KG1 (cell line): ENCODE measurements around the gene CLASP2.
"Not testable (repeated sequence)": the region's sequence is repeated elsewhere in the genome, so short reads cannot be mapped to it uniquely, and the experiment has no call there.

Source experiments
- DNase-seq: peaks from one replicate; lab custom pipeline; 2025; lab: John Stamatoyannopoulos, UW

The CLASP2 gene

GRCh38 chr3:33687406-33688010, 30.5 kb downstream of the CLASP2 start:
- DNase-seq = no peak

DNA sequence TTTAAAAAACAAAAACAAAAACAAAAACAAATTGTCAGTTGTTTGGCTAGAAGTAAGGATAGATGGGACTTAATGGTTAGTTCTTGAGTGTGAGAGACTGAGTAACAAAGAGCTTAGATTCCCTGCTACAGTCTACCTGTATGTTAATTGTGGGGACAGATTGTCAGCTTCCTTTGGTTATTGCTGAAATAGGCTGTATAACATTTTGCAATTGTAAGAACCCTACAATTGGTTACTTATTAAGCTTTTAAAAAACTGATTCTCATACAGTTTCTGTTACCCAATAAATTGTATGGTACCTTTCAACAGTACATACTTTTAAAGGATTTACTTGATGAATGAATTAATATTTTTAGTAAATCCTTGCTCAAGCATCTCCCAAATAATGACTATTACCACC, 35.3 kb downstream of the CLASP2 start:
- DNase-seq = no peak

- DNase-seq = no peak
Measured at GRCh38 chr3:33681667-33682066, 36.4 kb downstream of the CLASP2 start.

DNA sequence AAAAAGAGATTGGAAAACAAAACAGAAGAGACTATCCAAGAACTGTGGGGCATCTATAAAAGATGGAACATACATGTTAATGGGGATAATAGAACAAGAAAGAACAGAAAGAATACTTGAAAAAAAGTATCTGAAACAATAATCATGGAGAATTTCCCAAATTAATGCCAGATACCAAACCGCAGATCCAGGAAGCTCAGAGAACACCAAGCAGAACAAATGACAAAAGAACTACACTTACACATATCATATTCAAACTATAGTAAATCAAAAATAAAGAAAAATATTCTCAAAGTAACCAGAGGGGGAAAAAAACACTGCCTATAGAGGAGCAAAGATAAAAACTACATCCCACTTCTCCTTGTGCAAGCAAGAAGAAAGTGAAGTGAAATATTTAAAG, 40.0 kb downstream of the CLASP2 start:
- DNase-seq = no peak

DNA sequence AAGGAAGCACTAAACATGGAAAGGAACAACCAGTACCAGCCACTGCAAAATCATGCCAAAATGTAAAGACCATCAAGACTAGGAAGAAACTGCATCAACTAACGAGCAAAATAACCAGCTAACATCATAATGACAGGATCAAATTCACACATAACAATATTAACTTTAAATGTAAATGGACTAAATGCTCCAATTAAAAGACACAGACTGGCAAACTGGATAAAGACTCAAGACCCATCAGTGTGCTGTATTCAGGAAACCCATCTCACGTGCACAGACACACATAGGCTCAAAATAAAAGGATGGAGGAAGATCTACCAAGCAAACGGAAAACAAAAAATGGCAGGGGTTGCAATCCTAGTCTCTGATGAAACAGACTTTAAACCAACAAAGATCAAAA, 44.6 kb downstream of the CLASP2 start:
- DNase-seq = not testable (repeated sequence)

GRCh38 chr3:33668618-33669017, 49.4 kb downstream of the CLASP2 start:
- no peak for DNase-seq

DNA sequence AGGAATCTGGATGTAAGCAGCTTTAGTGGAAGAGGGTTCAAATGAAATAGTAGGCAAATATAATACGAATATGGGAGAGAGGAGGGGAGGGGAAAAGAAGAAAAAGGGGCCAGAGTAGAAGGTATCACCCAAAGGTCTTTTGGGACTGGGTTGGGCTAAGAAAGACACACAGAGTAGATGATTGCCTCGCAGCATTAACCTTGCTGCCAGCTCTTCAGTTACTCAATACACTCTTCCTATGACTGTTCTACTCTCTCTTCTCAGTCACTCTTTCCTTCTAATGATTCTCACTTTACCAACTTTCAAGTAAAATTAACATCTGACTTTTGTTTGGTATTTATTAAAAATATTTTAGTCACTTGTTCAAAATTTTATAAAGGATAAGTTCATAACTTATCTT, 52.8 kb downstream of the CLASP2 start:
- no peak for DNase-seq

GRCh38 chr3:33664195-33664594, 53.9 kb downstream of the CLASP2 start:
- no peak for DNase-seq

GRCh38 chr3:33663042-33663441, 55.0 kb downstream of the CLASP2 start:
- DNase-seq = no peak

DNA sequence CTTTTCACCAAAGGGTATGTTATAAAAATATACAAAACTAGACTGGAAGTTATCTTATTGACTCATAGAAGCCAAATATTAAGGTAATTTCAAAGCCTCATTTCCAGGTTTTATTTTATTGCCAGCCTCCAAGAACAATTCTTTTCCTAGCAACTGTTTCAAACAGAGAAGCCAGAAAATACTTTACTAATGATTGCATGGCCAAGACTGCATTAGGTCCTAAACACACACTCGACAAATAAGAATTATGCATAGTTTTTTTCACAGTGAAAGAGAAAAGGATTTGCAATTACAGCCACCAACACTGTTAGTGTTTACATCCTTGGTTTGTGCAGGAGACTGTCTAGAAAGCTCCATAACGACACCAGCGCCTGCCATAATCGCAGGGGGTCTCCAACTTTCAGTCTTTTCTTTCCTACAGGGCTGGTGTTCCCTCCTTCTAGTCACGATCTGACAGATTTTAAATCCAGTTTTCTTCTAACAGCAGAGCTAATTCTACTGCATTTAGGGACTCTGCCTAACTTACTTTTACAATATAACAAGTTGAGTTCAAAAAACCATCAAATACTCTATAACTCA, 58.1 kb downstream of the CLASP2 start:
- DNase-seq = no peak

DNA sequence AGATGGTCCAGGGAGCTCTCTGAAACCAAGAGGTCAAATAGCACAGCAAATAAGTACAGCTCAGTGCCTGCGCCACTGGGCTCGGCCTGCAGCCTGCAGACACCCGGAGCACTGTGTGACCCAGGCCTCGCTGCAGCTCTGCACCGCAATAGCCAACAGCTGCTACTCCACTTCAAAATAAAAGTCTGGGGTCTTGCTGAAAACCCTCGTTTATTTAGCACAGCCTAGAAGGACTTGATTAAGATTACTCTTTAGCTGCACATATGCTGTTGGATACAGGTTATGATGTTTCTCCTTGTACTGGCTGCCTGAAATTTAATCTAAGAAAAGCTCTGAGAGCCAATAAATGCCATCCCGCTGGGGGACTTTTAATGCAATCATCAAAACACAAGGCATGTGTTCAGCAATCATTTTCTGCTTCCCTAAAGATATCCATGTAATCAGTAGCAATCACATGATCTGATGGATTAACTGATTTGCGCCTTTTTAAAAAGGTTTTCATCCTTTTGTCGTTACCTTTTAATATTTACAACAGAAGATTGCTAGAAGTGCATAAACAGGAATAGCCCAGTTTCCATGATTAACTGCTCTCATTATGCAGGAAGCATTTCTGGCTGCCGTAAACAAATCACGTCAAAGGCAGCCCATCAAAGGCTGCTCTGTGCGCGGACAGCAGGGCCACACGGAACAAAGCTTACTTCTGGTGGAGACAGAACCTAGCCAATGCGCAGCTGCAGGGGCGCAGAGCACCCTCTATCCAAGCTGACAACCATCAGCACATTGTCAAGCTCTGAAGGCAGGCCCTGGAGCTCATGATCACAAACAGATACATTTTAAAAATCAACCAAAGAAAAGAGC, 58.8 kb downstream of the CLASP2 start:
- peak; percentile 61 for DNase-seq

GRCh38 chr3:33658621-33658990, 59.4 kb downstream of the CLASP2 start:
- DNase-seq = no peak

GRCh38 chr3:33658039-33658438, 60.0 kb downstream of the CLASP2 start:
- DNase-seq = no peak

- no peak for DNase-seq
Measured at GRCh38 chr3:33652736-33653135, 65.3 kb downstream of the CLASP2 start.

- not testable (repeated sequence) for DNase-seq
Measured at GRCh38 chr3:33651101-33651500, 67.0 kb downstream of the CLASP2 start.

DNA sequence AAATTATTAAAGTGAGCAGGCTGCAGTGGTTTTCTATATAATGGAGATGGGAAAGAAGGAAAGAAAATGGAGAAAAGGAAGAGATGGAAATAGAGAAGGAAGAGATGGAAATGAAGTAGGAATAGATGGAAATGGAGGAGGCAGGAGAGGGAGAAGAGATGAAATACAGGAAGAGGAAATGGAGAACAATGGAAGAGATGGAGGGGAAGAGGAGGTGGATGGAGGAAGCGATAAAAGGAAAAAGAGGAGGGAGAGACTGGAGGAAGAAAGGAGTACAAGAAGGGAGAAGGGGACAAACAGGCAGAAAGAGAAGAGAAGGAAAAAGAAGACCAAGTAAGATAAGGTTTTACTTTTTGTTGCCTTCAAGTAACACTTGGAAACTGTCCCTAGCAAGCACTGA, 67.6 kb downstream of the CLASP2 start:
- no peak for DNase-seq

DNA sequence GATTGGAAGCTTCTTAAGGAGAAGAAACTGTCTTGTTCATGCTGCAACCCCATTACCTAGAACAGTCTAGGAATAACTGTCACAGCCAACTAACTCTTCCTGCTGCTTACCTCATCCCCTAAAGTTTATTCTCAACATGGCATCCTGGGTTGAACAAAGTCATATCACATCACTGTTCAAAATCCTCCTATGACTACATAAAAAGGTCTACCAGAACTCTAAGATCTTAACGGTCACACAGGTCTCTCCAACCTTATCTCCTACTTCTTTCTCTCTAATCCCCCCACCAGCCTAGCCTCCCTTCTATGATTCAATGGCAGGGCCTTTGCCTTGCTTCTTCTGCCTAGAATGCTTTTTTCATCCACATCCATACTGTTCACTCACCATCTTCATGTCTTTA, 69.3 kb downstream of the CLASP2 start:
- DNase-seq = no peak

DNA sequence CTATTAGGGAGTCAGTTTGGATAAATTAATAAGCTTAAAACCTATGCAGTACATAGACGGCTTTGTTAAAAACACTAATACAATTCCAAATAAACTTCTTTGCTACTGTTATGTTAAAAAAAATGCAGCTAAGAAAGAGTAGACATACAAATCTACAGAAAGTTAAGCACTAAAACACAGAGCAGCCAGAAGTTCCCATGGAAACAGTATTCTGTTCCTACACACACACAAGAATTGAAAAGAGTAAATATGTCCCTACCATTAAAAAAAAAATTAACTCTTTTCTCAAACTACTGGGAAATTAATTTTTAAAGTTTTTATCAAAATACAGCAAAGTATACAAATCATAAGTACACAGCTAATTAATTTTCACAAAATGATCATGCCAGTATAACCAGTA, 71.6 kb downstream of the CLASP2 start:
- no peak for DNase-seq

DNA sequence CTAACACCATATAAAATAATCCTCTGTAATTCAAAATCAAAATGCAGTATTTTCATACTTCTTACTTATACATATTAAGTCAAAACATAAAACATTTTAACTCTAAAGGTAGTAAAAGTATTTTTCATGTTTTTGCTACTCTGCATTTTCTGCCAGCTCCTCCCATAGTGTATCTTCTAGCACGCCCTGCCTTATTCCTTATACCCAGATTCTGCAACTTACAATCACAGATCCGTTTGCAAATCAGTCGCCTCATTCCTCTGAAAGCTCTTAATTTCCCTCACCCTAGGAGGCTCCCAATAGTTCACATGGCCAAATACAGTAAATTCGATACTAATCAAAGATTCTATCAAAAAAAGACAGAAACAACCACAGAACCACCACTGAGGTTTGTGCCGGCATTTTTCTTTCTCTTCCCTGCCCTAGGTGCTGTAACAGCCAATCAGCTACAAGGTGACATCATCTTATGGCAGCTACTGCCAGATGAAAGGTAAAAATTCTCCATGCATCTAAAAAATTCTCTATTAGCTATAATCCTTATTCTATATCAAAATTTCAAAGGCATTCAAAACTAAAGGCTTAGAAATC, 72.9 kb downstream of the CLASP2 start:
- DNase-seq = no peak

DNA sequence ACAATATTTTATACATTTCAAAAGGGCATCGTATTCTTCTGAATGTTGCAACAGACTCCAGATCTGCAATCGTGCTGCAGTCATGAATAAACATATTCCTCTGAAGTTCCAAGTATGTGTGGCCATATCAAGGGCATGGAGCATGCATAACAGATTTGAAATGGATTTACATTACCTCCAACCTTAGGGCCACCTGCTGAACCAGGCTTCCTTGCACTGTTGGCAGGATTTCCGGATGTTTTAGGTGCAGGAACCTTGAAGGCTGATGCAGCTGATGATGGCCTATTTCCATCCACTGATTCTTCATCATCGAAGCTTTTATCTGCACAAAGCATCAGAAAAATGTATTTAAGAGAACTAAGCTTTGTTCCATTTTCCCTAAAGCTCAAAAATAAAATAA, 73.5 kb downstream of the CLASP2 start:
- no peak for DNase-seq

DNA sequence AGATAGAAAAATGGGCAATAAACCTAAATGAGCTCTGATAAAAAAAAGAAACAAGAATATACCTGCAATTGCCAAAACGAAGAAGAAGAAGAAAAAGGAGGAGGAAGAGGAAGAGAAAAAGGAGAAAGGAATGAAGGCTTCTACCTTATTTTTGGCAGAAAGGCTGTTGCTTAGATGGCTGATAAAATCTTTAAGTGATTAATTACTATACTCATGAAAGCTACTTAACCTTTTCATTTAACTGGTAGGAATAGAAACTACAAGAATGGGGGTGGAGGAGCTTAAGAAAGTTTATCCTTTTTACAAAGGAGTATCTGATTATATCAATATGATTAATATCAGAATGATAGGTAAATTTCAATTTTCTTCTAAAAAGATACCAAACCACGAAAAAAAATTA, 75.2 kb downstream of the CLASP2 start:
- no peak for DNase-seq

- no peak for DNase-seq
Measured at GRCh38 chr3:33639889-33640288, 78.2 kb downstream of the CLASP2 start.

GRCh38 chr3:33637482-33637881, 80.6 kb downstream of the CLASP2 start:
- no peak for DNase-seq
